Ishikawa (cell line): ENCODE data around the gene BCL2L1.

Experiments used
- CEBPB ChIP-seq: IDR thresholded peaks from 2 replicates; pipeline ENCODE4 v1.6.1; 2012
- CREB1 ChIP-seq: IDR thresholded peaks from 2 replicates; pipeline ENCODE4 v1.6.1; 2012; ENCODE audit warnings: low read depth
- EGR1 ChIP-seq: IDR thresholded peaks from 2 replicates; pipeline ENCODE4 v1.6.1; 2012
- EP300 ChIP-seq: IDR thresholded peaks from 2 replicates; pipeline ENCODE4 v1.6.1; 2012; ENCODE audit warnings: borderline replicate concordance
- FOXM1 ChIP-seq: IDR thresholded peaks from 2 replicates; pipeline ENCODE4 v1.6.1; 2012; ENCODE audit warnings: low read depth, borderline replicate concordance
- MAX ChIP-seq: IDR thresholded peaks from 2 replicates; pipeline ENCODE4 v1.6.1; 2012
- NFIC ChIP-seq: IDR thresholded peaks from 2 replicates; pipeline ENCODE4 v1.6.1; 2012
- RAD21 ChIP-seq: IDR thresholded peaks from 2 replicates; pipeline ENCODE4 v1.6.1; 2012; ENCODE audit warnings: low read depth
- REST ChIP-seq: IDR thresholded peaks from 2 replicates; pipeline ENCODE4 v1.6.1; 2012; ENCODE audit warnings: low read depth, mild to moderate bottlenecking
- TAF1 ChIP-seq: IDR thresholded peaks from 2 replicates; pipeline ENCODE4 v1.6.1; 2012; ENCODE audit warnings: low read depth, mild to moderate bottlenecking
- TCF12 ChIP-seq: IDR thresholded peaks from 2 replicates; pipeline ENCODE4 v1.6.1; 2012; ENCODE audit warnings: low read depth
- TEAD4 ChIP-seq: IDR thresholded peaks from 2 replicates; pipeline ENCODE4 v1.6.1; 2012
- USF1 ChIP-seq: IDR thresholded peaks from 2 replicates; pipeline ENCODE4 v1.6.1; 2012
- YY1 ChIP-seq: IDR thresholded peaks from 2 replicates; pipeline ENCODE4 v1.6.1; 2012; ENCODE audit warnings: low read depth
- ZBTB7A ChIP-seq: IDR thresholded peaks from 2 replicates; pipeline ENCODE4 v1.6.1; 2012; ENCODE audit warnings: low read depth

The BCL2L1 gene

GRCh38 chr20:31642837-31643236, 79.8 kb downstream of the BCL2L1 start:
- TF ChIP-seq TCF12: no peak

GRCh38 chr20:31641391-31641790, 81.3 kb downstream of the BCL2L1 start:
- TF ChIP-seq CEBPB: no peak
- TF ChIP-seq YY1: no peak
- no peak for TF ChIP-seq RAD21
- TF ChIP-seq FOXM1: no peak
- no peak for TF ChIP-seq REST
- no peak for TF ChIP-seq NFIC
- TF ChIP-seq CREB1: no peak
- no peak for TF ChIP-seq MAX
- TF ChIP-seq EP300: no peak
- TF ChIP-seq TCF12: no peak
- no peak for TF ChIP-seq USF1

GRCh38 chr20:31640259-31640658, 82.4 kb downstream of the BCL2L1 start:
- no peak for TF ChIP-seq FOXM1
- TF ChIP-seq TEAD4: no peak

GRCh38 chr20:31638816-31639215, 83.9 kb downstream of the BCL2L1 start:
- TF ChIP-seq CEBPB (no peak), TCF12 (no peak), EGR1 (no peak), RAD21 (no peak), NFIC (no peak), CREB1 (no peak), REST (no peak), ZBTB7A (no peak), YY1 (no peak), MAX (no peak), TEAD4 (no peak), EP300 (no peak), TAF1 (no peak), FOXM1 (no peak), USF1 (no peak)

GRCh38 chr20:31638317-31638716, 84.4 kb downstream of the BCL2L1 start:
- TF ChIP-seq NFIC: no peak
- no peak for TF ChIP-seq USF1
- no peak for TF ChIP-seq EP300
- no peak for TF ChIP-seq ZBTB7A
- no peak for TF ChIP-seq TEAD4
- TF ChIP-seq TCF12: no peak
- no peak for TF ChIP-seq YY1
- no peak for TF ChIP-seq EGR1
- no peak for TF ChIP-seq MAX
- no peak for TF ChIP-seq CREB1
- no peak for TF ChIP-seq CEBPB
- TF ChIP-seq TAF1: no peak
- no peak for TF ChIP-seq RAD21
- no peak for TF ChIP-seq FOXM1

- TF ChIP-seq REST: no peak
- TF ChIP-seq TEAD4: no peak
- no peak for TF ChIP-seq CREB1
- no peak for TF ChIP-seq ZBTB7A
- TF ChIP-seq FOXM1: no peak
- TF ChIP-seq NFIC: no peak
- TF ChIP-seq RAD21: no peak
- no peak for TF ChIP-seq TCF12
- no peak for TF ChIP-seq EP300
- TF ChIP-seq EGR1: no peak
- TF ChIP-seq CEBPB: no peak
- TF ChIP-seq USF1: no peak
- TF ChIP-seq TAF1: no peak
- no peak for TF ChIP-seq YY1
- no peak for TF ChIP-seq MAX
Measured at GRCh38 chr20:31637660-31638059, 85.0 kb downstream of the BCL2L1 start, which contains the start of gene COX4I2. TSS of gene COX4I2 (plus strand) at chr20:31637912. CDS start at chr20:31639018, 1,106 bp downstream.
